HepG2 (cell line): Measurements from ENCODE around the gene NOP56. TPM values are rescaled to one million over a fixed set of nuclear protein-coding genes. Genes with fewer than 3 reads are reported as not detected.
A peak's percentile ranks its signal among the peaks of the same experiment; 100 is the strongest.

ENCODE experiments used
- CHD2 ChIP-seq: IDR thresholded peaks from 2 replicates; pipeline ENCODE4 v1.6.1; 2011; ENCODE audit warnings: low read depth, low read length, improper control_type of control experiment
- EED ChIP-seq: sonication (generic); formaldehyde crosslinking; IDR thresholded peaks from 2 replicates; pipeline ENCODE4 v1.5.0; 2020; ENCODE audit warnings: mild to moderate bottlenecking, missing genetic modification reagents
- HNF1A ChIP-seq, 2 experiments: sonication (generic) in 1 of 2; formaldehyde crosslinking in 1 of 2; IDR thresholded peaks; 2 replicates each; pipeline versions ENCODE4 v1.4.0 to v1.6.1; 2016 to 2020; ENCODE audit warnings: borderline replicate concordance in 1 of 2, low read depth in 1 of 2, mild to moderate bottlenecking in 1 of 2, missing genetic modification reagents in 1 of 2
- KDM6A ChIP-seq: IDR thresholded peaks from 2 replicates; pipeline ENCODE4 v1.6.1; 2016; ENCODE audit warnings: low read depth
- MYPOP ChIP-seq: sonication (generic); formaldehyde crosslinking; IDR thresholded peaks from 2 replicates; pipeline ENCODE4 v1.8.1; 2023; ENCODE audit warnings: mild to moderate bottlenecking, moderate library complexity, missing genetic modification reagents
- SKIL ChIP-seq: sonication (generic); formaldehyde crosslinking; IDR thresholded peaks from 2 replicates; pipeline ENCODE4 v1.8.0; 2022; ENCODE audit warnings: missing genetic modification reagents, mild to moderate bottlenecking, moderate library complexity, borderline replicate concordance
- TFE3 ChIP-seq: IDR thresholded peaks from 2 replicates; pipeline ENCODE4 v1.6.1; 2016
- XRCC5 ChIP-seq: fragments of 200-400 bp; formaldehyde crosslinking; optimal IDR thresholded peaks from 2 replicates; pipeline ENCODE3; 2017; ENCODE audit warnings: mild to moderate bottlenecking, low read length
- ZNF784 ChIP-seq: sonication (generic); formaldehyde crosslinking; IDR thresholded peaks from 2 replicates; pipeline ENCODE4 v1.5.1; 2020; ENCODE audit warnings: missing genetic modification reagents, mild to moderate bottlenecking, borderline replicate concordance
- ZNF850 ChIP-seq: sonication (generic); formaldehyde crosslinking; conservative IDR thresholded peaks from 2 replicates; pipeline ENCODE4 v1.9.0; 2021; ENCODE audit warnings: mild to moderate bottlenecking, missing genetic modification reagents
- polyA plus RNA-seq, 8 experiments: library from polyadenylated mRNA; depleted of rRNA in 3 of 8; stranded (reverse) in 7 of 8; unstranded in 1 of 8; fragments of >200 nt; fragmentation: Illumina TruSeq in 4 of 8; extraction: Trizol in 4 of 8; gene quantifications; 2 replicates each; pipeline versions ENCODE4 v1.2.1 to v1.2.3, GENCODE V29; 2011 to 2016; ENCODE audit warnings: low read depth in 4 of 8, missing spikeins in 1 of 8, mixed read lengths in 1 of 8; ENCODE audit not compliant: insufficient read depth in 1 of 8
- total RNA-seq, 5 experiments: library from RNA; depleted of rRNA; stranded (reverse); fragments of >200 nt; fragmentation: Illumina TruSeq; extraction: Trizol; gene quantifications; 2 replicates each; pipeline ENCODE4 v1.2.3, GENCODE V29; 2016; ENCODE audit warnings: low read depth in 1 of 5
- TF ChIP-seq, protein P1 (sequence below): sonication (generic); formaldehyde crosslinking; IDR thresholded peaks from 2 replicates; pipeline ENCODE4 v1.4.0; 2020; ENCODE audit warnings: missing genetic modification reagents
- TF ChIP-seq, protein P2 (sequence below): IDR thresholded peaks from 2 replicates; pipeline ENCODE4 v1.6.1; 2016; ENCODE audit warnings: missing compliant biosample characterization, missing genetic modification reagents, borderline replicate concordance

NOP56 gene
- total and polyA plus RNA-seq, 2 of the 13 experiments (the other 11 are each of a cell fraction or from before 2014, with no cell fraction given) = 369 to 1,116 TPM

DNA sequence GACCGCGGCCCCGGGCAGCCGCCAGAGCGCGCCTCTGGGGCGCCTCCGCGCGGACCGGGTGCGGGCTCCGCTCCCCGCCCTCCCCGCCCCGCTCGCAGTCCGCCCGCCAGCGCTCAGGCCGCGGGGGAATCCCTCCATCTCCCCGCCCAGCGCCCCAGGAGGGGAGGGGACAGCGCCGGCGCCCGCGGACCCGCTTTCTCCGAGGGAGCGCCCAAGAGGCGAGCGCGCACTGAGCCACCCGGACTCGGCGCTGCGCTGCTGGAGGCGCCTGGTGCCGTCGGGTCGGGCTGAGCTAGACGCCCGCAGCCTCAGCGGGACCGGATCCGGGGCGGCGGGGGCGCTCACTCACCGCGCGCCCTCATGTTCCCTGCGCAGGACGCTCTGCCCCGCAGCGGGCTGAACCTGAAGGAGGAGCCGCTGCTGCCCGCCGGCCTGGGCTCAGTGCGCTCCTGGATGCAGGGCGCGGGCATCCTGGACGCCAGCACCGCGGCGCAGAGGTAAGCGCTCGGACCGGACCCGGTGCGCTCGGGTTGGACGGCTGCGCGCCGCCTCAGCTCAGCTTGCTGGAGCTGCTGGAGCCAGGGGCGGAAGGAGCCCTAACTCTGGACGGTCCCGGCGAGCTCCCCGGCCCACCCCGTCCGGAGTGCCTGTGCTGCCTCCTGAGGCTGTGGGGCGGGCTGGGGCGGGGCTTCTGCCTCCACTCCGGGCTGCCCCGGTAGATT is 41.0 kb downstream of the NOP56 start (continued):
- TF ChIP-seq, protein P1, sequence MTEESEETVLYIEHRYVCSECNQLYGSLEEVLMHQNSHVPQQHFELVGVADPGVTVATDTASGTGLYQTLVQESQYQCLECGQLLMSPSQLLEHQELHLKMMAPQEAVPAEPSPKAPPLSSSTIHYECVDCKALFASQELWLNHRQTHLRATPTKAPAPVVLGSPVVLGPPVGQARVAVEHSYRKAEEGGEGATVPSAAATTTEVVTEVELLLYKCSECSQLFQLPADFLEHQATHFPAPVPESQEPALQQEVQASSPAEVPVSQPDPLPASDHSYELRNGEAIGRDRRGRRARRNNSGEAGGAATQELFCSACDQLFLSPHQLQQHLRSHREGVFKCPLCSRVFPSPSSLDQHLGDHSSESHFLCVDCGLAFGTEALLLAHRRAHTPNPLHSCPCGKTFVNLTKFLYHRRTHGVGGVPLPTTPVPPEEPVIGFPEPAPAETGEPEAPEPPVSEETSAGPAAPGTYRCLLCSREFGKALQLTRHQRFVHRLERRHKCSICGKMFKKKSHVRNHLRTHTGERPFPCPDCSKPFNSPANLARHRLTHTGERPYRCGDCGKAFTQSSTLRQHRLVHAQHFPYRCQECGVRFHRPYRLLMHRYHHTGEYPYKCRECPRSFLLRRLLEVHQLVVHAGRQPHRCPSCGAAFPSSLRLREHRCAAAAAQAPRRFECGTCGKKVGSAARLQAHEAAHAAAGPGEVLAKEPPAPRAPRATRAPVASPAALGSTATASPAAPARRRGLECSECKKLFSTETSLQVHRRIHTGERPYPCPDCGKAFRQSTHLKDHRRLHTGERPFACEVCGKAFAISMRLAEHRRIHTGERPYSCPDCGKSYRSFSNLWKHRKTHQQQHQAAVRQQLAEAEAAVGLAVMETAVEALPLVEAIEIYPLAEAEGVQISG (CRISPR knock-in tag) = peak; percentile 79
- no peak for TF ChIP-seq KDM6A (CRISPR knock-in tag)
- no peak for TF ChIP-seq ZNF850 (CRISPR knock-in tag)
- TF ChIP-seq TFE3 = no peak
- TF ChIP-seq MYPOP (CRISPR knock-in tag) = peak; percentile 79; the same call in 1 of the 2 replicates
- TF ChIP-seq HNF1A (IDR thresholded peaks at IDR 0.05; ENCODE audit: low read depth) = no peak
- TF ChIP-seq HNF1A (CRISPR knock-in tag; IDR thresholded peaks at IDR 0.05; ENCODE audit: borderline replicate concordance) = peak; percentile 53; the same call in 1 of the 2 replicates
- no peak for TF ChIP-seq CHD2
- TF ChIP-seq, protein P2, sequence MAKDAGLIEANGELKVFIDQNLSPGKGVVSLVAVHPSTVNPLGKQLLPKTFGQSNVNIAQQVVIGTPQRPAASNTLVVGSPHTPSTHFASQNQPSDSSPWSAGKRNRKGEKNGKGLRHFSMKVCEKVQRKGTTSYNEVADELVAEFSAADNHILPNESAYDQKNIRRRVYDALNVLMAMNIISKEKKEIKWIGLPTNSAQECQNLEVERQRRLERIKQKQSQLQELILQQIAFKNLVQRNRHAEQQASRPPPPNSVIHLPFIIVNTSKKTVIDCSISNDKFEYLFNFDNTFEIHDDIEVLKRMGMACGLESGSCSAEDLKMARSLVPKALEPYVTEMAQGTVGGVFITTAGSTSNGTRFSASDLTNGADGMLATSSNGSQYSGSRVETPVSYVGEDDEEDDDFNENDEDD (CRISPR knock-in tag) = no peak
- peak; percentile 63 for TF ChIP-seq XRCC5
- peak; percentile 84; the same call in 1 of the 2 replicates for TF ChIP-seq EED (CRISPR knock-in tag)
- 0 out of 2 replicates have a peak, but pooled peaks have one; percentile 9 for TF ChIP-seq SKIL (CRISPR knock-in tag)
- TF ChIP-seq ZNF784 = 0 out of 2 replicates have a peak, but pooled peaks have one; percentile 46
